Measurements from ENCODE around the gene GJA9.

DNA sequence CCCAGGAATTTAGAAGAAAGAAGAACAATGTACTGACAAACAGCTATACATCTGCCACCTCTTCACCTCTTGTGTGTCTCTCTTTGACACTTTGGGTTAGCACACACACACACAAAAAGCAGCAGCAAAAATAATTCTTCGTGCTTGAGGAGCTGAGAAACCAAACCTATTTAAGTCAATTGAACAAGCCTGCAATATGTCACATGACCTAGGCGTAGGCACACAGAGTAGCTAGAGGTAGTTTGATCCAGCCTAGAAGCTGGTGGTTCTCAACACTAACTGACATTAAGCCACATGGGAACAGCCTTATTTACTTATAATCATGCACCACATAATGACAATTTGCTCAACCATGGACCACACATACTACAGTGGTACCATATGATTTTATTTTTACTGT, 54.1 kb downstream of the GJA9 start:
- TF ChIP-seq ZC3H11A (IDR thresholded peaks at IDR 0.05) (no peak), CEBPB (IDR thresholded peaks at IDR 0.05) (no peak)
- TF ChIP-seq, protein P1, sequence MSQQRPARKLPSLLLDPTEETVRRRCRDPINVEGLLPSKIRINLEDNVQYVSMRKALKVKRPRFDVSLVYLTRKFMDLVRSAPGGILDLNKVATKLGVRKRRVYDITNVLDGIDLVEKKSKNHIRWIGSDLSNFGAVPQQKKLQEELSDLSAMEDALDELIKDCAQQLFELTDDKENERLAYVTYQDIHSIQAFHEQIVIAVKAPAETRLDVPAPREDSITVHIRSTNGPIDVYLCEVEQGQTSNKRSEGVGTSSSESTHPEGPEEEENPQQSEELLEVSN (IDR thresholded peaks at IDR 0.05; ENCODE audit: borderline replicate concordance, low read depth) = no peak

Data from A549 (cell line).